ENCODE data around the gene PSMA2. TPM values are rescaled to one million over a fixed set of nuclear protein-coding genes. Genes with fewer than 3 reads are reported as not detected.
A peak's percentile ranks its signal among the peaks of the same experiment; 100 is the strongest.

The PSMA2 gene
- total and polyA plus RNA-seq, 4 donors: 24.8 to 221 (median 73.8) TPM

- DNase-seq (ENCODE audit: low spot score): no peak
- Histone ChIP-seq H3K9ac (ENCODE audit: low read depth in 1 of 2, low read length in 2 of 2) (no peak overlapping the region), H3K9me3 (ENCODE audit: control insufficient read depth in 4 of 4, low read length in 3 of 4) (no peaks in the 10 kb centered on the region), H3K27me3 (ENCODE audit: control insufficient read depth in 4 of 4, insufficient read depth in 4 of 4, low read length in 3 of 4) (peaks cover 0 to 4% (median 0%) of the 10 kb centered on the region in 4 donors), H3K36me3 (ENCODE audit: control insufficient read depth in 4 of 4, insufficient read depth in 3 of 4, low read depth in 1 of 4, low read length in 3 of 4) (no peaks in the 10 kb centered on the region), H3K4me3 (ENCODE audit: low read depth in 1 of 3, low read length in 3 of 3) (no peak overlapping the region), H3K4me1 (ENCODE audit: control insufficient read depth in 4 of 4, insufficient read depth in 4 of 4, low read length in 3 of 4) (no peaks in the 10 kb centered on the region), H3K27ac (ENCODE audit: low read depth in 1 of 2, low read length in 2 of 2) (no peak overlapping the region)
- TF ChIP-seq HNF4A (conservative IDR thresholded peaks at IDR 0.05) (no peak), SP1 (IDR thresholded peaks at IDR 0.05) (no peak), NR2F2 (IDR thresholded peaks at IDR 0.05) (peak; percentile 41)
These were observed 46.5 kb upstream of the PSMA2 start for GRCh38 chr7:42978496-42978895.

DNA sequence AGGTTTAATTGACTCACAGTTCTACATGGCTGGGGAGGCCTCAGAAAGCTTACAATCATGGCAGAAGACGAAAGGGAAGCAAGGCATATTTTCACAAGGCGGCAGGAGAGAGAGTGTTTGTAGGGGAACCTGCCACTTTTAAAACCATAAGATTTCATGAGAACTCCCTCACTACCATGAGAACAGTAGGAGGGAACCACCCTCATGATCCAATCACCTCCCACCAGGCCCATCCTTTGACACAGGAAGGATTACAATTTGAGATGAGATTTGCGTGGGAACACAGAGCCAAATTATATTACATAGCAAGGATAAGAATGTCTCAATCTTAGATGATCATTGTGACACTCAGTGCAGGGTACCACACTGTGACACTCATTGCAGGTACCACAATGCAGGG, 44.4 kb upstream of the PSMA2 start:
- H3K4me1 ChIP-seq (ENCODE audit: control insufficient read depth in 4 of 4, insufficient read depth in 4 of 4, low read length in 3 of 4): no peaks in the 10 kb centered on the region
- H3K9ac ChIP-seq (ENCODE audit: low read depth in 1 of 2, low read length in 2 of 2): no peak overlapping the region
- H3K4me3 ChIP-seq (ENCODE audit: low read depth in 1 of 3, low read length in 3 of 3): no peak overlapping the region
- H3K9me3 ChIP-seq (ENCODE audit: control insufficient read depth in 4 of 4, low read length in 3 of 4): no peaks in the 10 kb centered on the region
- DNase-seq (ENCODE audit: low spot score): no peak
- 90% methylated on average over 3 of the region's 3 CpGs for WGBS
- H3K27ac ChIP-seq (ENCODE audit: low read depth in 1 of 2, low read length in 2 of 2): no peak overlapping the region
- TF ChIP-seq EGR1 (IDR thresholded peaks at IDR 0.05; ENCODE audit: low read depth in 2 of 2) (no peak), TAF1 (conservative IDR thresholded peaks at IDR 0.05) (no peak), FOXA1 (IDR thresholded peaks at IDR 0.05) (no peak), REST (IDR thresholded peaks at IDR 0.05) (no peak), HNF4G (IDR thresholded peaks at IDR 0.05) (no peak), HNF4A (conservative IDR thresholded peaks at IDR 0.05) (no peak), JUND (IDR thresholded peaks at IDR 0.05) (no peak), SP1 (IDR thresholded peaks at IDR 0.05) (no peak), RAD21 (IDR thresholded peaks at IDR 0.05) (no peak), FOXA2 (IDR thresholded peaks at IDR 0.05) (no peak), GABPA (IDR thresholded peaks at IDR 0.05 in 1 of 2, conservative IDR thresholded peaks at IDR 0.05 in 1 of 2) (no peak), NR2F2 (IDR thresholded peaks at IDR 0.05) (no peak), YY1 (IDR thresholded peaks at IDR 0.05) (no peak), RXRA (IDR thresholded peaks at IDR 0.05) (no peak)
- TF ChIP-seq, protein P1, sequence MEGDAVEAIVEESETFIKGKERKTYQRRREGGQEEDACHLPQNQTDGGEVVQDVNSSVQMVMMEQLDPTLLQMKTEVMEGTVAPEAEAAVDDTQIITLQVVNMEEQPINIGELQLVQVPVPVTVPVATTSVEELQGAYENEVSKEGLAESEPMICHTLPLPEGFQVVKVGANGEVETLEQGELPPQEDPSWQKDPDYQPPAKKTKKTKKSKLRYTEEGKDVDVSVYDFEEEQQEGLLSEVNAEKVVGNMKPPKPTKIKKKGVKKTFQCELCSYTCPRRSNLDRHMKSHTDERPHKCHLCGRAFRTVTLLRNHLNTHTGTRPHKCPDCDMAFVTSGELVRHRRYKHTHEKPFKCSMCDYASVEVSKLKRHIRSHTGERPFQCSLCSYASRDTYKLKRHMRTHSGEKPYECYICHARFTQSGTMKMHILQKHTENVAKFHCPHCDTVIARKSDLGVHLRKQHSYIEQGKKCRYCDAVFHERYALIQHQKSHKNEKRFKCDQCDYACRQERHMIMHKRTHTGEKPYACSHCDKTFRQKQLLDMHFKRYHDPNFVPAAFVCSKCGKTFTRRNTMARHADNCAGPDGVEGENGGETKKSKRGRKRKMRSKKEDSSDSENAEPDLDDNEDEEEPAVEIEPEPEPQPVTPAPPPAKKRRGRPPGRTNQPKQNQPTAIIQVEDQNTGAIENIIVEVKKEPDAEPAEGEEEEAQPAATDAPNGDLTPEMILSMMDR (IDR thresholded peaks at IDR 0.05; ENCODE audit: low read depth, low read length, missing input control): no peak
- TF ChIP-seq, protein P2, sequence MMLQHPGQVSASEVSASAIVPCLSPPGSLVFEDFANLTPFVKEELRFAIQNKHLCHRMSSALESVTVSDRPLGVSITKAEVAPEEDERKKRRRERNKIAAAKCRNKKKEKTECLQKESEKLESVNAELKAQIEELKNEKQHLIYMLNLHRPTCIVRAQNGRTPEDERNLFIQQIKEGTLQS (IDR thresholded peaks at IDR 0.05): no peak
- no peaks in the 10 kb centered on the region for H3K36me3 ChIP-seq (ENCODE audit: control insufficient read depth in 4 of 4, insufficient read depth in 3 of 4, low read depth in 1 of 4, low read length in 3 of 4)
- peaks cover 0 to 4% (median 0%) of the 10 kb centered on the region in 4 donors for H3K27me3 ChIP-seq (ENCODE audit: control insufficient read depth in 4 of 4, insufficient read depth in 4 of 4, low read length in 3 of 4)
